Stimulated activated CD4-positive, alpha-beta T cell treated with anti-CD3 and anti-CD28 coated beads, Interleukin-1b, Interleukin-23, amount 100 ng/mL, for 1 hour (primary cell): ENCODE measurements around the gene MYO1D.

ENCODE experiments used
- DNase-seq, 2 donors: peaks; one replicate each; pipeline ENCODE4 v3.0.0-alpha.2; 2020; ENCODE audit warnings: low read depth in 2 of 2

Gene MYO1D

DNA sequence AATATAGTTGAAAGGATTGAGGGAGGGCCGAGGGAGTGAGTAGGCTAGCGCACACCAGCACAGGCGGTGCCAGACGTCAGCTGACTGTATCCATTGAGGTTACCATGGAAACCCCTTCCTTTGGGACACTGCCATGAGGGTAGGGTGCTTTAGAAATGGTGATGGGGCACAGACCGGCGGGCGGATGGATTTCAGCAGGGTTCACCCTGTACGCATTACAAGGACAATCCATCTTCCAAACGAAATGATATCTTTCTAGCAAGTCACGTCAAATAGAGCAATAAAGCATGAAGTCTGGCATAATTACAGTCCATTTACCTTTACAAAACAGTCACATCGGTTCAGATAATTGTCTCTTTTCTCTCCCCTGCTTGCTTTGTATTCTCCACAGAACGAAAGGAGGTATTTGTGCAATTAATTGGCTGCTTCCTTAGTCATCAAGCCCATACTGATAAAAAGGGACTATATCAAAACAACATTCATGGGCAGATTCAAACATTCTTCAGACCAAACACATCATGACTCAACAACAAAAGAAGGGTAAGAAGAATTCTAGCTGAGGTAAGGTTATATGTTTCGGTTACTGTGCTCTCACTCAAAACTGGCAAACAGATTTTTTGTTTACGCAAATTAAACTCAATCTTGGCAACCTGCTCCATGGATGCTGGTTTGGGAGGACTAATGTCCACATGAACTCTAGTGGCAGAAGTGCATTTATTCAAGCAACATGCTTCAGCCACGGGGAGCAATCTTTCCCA lies 249.5 kb downstream of the MYO1D start:
- no peak for DNase-seq

DNA sequence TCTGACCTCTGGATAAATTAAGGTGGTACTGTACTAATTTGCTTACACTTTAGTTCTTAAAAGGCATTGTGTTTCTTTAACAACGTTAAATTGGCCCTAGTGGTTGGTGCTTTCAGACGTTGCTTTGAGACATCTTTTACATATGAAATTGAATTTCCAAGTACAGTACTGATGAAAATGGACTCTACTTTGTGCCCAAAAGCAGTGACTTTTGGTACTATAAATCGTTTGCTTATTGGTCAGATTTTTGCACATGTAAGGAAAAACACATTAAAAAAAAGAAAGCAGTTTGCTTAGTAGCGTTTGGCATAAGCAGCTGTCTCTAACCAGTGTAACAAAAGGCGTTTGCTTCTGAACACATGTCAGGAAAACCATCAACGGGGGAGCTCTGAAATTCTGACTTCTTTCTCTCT lies 250.5 kb downstream of the MYO1D start:
- no peak for DNase-seq

DNA sequence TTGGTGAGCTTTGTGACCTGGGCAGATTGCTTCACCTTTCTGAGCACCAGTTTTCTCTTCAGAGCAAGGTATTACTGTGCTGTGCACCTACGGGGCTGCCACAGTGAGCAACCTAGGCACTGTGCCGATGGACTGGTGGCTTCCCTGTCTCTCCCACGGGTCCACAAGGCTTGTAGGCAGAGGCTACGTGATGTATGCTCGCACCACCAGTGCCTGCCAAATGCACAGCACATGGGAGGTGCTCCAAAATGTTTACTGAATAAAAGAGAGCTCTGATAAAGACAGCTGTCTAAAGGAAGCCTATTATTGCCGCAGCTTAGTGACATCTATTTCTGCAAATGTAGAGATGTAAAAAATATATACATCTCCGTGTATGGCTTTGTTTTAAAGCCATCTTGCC lies 251.0 kb downstream of the MYO1D start:
- no peak for DNase-seq

DNA sequence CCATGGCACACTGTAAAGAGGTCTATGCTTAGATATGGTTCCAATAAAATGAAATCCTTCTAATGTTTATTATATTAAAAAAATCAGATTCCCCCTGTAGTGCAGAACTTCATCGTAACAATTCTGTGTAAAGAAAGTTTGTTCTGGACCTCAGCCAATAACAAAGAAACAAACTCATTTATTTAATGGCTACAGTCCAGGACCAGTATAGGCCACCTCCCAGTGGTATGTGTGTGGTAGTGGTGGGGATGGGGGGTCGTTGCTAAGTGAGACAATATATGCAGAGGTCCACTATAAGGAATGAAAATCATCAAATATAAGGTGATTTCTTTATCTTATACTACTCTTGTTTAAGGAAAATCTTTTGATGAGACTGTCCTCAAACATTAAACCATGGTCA lies 253.7 kb downstream of the MYO1D start:
- no peak for DNase-seq

DNA sequence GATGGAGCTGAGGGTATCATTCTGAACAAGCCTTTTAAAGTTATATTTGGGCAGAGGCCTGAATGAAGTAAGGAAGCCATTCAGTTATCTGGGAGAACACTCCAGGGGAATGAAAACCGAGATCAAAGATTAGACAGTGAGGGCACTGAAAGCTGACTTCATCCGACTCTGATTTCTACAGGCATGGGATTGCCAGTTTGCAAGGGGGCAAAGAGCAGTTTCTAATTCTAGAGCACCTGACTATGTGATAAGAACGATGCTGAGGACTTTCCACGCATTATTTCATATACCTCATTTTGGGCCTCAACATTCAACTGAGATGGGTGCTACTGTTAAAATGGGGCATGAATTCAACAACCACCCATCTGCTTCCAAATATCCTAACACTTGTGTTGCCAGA lies 254.4 kb downstream of the MYO1D start:
- DNase-seq = no peak

DNA sequence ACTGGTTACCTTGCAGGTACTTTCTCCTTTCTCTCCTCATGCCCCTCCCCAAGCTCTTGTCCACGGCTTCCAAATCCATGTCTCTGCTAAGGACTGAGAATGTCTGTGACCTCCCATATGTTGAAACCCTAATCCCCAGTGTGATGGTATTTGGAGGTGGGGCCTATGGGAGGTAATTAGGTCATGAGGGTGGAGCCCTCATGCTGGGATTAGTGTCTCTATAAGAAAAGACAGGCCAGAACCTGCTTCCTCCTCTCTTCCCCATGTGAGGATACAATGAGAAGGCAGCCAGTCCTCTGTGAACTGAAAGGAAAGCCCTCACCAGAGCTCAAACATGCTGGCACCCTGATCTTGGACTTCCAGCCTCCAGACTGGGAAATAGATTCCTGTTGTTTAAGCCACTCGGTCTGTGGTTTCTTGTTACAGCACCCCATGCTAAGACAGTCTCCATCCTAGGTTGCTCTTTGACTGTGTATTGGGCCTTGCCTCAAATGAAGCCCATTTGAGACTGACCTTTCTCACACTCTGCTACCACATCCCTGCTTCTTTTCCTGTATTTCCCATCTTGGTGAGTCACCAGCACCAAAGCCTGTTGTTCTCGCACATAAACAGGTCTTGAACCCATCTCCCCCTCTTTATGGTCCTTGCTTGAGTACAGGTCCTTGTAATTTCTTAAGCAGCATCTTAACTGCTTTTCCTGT lies 255.2 kb downstream of the MYO1D start:
- DNase-seq = no peak

DNA sequence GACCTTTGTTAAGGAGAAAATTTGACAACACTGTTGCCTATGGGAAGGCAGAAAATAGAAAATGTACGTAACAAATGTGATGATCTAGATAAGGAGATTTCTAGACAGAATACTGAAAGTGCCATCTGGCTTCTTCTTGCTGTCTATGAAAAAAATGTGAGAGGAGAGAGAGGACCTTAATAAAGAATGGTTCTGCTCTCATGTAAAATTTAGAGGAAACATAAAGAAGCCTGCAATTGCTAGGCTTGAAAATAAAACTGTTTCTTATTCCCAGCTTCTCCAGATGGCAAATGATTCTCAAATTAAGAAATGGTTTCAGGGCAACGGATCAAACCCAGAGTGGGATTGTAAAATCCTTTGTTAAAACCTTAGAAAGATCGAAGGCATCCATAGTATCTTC lies 261.6 kb downstream of the MYO1D start:
- no peak for DNase-seq

DNA sequence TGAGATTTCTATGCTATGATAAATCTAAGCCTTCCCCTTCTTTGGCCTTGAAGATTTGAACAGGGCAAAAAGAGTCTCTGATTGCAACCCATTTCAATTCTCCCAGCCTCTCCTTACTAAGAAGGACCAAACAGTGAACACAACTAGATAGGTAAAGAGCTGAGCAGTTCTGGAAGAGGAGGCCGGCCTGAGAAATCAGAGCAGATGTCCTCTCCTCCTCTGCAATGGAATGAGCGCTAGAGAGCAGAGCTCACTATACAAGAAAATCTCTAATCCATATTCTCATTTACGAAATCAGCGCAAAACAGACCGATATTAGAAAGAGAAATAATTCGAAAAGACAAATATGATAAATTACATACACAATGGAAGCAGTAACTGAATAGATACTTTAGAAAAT lies 266.0 kb downstream of the MYO1D start:
- DNase-seq = no peak

DNA sequence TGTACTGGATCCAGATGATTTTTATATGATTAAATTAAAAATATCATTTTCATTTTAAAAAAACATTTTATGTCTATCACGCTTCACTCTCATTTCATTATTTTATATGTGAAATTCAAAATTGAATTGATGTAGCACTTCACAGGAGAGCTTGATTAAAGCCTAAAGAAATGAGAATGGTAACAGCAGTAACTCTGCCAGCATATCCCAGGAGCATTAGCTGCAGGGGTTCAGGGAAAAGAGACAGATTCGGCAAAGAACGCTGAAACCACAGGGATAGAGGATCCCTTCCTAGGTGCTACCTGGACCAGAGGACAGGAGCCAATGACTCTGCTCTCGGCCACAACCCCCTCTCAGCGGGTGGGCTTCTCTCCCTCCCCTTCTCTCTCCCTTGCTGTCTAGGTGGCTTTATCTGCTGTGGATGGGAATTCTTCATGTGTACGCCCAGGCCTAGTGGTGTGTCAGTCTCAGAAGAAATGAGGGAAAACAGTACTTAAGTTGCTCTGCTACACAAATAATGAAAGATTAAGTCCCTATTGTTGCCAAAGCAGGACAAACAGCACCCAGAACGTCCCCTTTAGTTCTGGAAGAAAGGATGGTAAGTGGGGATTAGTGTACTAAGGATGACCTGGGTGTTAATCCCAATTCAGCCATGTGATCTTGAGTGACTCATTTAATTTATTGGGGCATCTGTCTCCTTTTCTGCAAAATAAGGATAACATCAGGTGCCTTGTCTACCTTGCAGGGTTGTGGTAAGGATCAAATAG lies 266.9 kb downstream of the MYO1D start:
- no peak for DNase-seq

DNA sequence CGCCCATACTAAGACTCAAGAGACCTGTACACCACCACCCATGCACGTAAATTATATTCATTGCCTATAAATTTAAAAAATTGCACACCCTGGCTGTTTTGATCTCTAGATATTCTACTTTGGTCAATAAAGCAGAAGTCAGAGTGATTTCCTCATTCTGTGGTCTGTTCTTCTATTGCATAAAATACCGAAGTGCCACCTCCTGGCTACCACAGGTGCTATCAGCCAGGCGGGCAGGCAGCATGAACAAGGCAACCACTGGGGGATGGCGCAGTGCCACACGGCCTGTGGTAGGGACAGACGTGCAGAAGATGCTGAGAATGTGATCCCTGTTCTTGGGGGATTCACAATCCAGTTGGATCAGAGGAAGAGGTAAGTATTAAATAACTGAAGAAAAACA lies 267.8 kb downstream of the MYO1D start:
- peak; percentile 28 to 45 for DNase-seq

DNA sequence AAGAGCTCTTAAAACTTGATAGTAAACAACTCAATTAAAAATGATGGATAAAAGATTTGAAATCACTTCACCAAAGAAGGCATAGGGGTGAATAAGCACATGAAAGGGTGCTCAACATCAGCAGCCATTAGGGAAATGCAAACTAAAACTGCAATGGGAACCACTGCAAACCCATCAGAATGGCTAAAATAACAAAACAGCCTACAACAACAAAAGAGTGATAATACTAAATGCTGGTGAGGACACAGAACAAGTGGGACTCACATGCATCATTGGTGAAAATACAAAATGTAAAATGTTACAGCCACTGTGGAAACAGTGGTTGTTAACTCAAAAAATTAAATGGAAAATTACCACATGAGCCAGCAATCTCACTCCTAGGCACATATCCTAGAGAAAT lies 268.7 kb downstream of the MYO1D start:
- no peak for DNase-seq

DNA sequence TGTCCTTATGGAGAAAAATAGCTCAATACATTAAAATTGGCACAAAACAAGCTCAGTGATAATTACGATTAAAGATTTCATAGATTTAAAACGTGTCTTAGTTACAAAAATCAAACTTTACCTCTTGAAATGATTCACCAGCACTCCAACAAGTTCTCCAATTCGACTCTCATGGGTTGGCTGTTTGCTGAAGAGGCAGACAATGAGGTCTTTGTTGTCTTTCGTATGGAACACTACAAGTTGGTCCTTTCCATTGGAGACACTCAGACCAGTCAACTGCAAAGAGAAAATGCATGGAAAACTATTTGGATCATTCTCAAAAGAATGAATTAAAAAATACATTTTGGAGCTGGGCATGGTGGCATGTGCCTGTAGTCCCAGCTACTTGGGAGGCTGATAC lies 272.0 kb downstream of the MYO1D start:
- no peak for DNase-seq

DNA sequence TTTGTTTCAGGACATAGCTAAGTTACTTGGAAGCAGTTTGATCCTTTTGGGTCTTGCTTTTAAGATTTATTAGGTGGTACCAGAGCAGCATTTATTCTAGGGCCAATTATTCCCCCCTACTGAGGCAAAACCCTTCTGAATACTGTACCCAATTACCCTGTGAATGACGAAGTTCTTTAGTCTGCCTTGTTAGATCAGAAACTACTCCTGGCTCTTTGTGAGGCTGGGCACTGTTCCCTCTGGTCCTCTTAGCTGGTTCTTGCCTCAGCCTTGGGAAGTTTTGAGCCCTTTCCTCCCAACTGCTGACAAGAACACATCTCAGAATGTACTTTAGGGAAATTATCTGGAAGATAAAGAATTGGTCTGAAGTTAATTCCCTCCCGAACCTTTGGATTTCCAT lies 274.5 kb downstream of the MYO1D start:
- no peak for DNase-seq

DNA sequence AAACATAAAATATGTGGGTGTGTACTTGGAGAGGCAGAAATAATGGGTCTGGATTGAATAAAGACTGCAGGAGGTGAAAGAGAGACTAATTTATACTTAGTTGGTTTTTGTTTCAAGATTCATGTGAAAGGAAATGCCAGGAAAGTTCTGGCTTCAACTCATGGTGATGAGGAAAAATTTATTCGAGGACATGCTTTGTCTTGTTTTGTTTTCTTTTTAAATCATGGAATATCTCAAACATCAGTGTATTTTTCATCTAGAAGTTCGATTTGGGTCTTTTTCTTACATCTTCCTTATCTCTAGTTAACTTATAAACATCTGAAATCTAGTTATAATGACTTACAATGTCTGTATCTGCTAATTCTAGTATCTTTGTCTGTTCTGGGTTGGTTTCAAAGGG lies 275.1 kb downstream of the MYO1D start:
- DNase-seq = no peak

DNA sequence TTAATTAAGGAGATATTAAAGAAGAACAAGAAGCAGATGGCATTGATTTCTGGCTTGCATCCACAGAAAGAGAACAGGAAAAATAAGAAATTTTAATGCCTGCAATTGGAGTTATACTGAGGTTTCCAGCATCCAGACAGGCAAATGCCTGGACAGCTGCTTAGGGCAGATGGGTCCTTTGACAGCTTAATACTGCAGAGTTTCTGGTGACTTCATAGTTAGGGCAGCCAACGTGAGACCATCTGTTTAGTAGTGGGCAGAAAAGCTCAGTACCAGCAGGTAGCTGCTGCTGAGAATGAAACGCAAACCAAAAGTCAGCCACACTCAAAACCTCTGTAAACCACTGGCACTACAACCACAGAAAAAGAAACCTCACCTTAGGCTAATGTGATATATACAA lies 280.3 kb downstream of the MYO1D start:
- DNase-seq = no peak

DNA sequence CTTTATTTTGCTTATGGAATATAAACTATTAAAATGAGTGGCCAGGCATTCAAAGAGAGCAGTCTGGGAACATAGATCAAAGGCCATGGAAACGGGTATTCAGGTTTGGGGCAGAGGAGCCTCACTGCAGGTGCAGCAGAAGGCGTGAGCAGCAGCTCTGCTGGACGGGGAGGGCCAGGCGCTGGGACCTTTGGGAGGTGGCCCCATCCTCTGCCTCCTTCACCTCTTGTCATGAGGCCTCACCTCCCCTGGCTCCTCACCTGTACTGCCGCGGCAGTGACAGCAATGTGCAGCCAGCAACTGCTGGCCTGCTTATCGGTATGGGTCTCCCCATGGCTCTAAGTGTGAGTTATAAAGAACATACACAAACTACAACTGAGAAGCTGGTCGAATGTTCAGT lies 280.7 kb downstream of the MYO1D start:
- no peak for DNase-seq

DNA sequence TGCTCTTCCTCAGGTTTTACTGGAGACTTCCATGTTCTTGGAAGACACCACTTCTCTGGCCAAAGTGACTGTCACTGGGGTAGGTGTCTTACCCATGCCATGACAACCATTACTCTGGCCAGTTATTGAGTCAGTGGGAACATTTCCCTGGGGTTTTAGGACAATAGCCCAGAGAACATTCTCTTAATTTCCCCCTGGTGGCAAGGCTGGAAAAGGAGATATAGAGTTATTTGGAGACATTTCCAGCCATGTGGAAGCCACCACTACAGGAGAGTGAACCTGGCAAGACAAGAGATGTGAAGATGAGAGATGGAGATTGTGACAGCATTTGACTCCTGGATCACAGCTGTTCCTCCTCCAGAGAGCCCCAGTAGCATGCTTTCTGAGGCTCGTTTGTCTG lies 283.9 kb downstream of the MYO1D start:
- DNase-seq = no peak

DNA sequence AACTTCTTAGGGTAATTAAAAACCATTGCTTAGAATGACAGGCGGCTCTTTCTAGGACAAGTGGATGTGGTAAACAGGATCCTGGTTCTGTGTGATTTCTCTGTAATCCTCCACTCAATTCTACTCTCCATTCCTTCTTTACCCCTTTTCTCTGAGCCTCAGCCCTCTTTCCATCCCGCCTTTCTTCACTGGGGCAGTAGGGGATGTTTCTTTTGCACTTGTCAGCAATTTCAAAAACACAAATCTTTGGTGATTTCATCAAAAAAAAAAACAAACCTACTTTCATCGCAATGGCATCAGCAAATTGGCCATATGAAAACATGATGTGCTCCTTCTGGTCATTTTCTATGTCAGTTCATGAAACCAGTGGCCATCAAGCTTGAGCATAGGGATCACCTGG lies 285.5 kb downstream of the MYO1D start:
- DNase-seq = no peak

DNA sequence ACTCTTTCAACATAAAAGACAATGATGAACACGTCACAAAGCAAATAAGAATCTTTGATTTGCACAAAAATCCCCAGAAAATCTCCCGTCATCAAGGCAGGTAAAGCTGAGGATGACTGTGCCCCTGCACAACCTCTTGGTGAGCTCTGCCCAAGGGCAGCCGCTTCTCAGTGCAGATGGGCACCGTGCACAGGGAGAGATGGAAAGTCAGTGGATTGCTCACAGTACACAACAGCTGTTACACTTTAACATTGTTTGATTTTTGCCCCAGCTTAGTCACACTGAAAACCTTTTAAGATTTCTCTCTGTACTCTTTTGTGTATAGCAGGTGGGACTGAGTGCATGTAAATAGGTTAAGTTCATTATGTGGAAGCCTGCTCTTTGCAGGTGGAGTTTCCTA lies 285.9 kb downstream of the MYO1D start:
- DNase-seq = no peak

DNA sequence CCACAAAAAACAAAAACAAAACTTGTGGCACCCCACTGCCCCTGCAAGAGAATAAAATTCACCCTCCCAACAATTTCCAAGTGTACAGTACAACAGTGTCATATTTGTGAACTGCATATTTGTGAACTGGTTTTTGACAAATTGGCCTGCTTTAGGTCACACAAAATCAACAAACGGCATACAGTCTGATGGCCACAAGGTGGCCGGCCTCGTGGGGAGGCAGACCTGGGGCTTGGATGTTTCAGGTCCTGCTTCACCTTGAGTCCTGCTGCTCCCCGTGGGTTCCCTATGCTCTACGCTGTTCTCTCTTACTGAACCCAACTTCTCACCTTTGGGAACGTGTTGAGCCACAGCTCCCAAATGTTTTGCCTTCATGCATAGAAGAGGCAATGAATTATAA lies 287.9 kb downstream of the MYO1D start:
- DNase-seq = no peak

DNA sequence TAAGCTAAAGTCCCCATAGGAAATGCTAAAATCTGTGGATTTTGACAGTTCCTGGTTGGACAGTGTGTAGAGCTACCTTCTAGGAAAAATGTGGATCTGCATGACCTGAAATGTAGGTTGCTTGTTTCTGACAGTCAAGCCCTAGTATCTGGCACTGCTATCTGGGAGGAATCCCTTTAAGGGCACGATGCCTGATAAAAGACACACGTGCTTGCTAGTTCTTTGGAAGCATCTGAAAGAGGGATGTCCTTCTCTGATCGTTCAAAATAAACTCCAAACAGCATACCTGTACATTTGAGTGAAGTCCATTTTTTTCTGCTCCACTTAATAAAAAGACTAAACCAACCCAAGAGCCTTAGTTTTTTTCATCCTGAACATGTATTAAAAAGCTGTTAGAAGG lies 288.8 kb downstream of the MYO1D start:
- DNase-seq = no peak

DNA sequence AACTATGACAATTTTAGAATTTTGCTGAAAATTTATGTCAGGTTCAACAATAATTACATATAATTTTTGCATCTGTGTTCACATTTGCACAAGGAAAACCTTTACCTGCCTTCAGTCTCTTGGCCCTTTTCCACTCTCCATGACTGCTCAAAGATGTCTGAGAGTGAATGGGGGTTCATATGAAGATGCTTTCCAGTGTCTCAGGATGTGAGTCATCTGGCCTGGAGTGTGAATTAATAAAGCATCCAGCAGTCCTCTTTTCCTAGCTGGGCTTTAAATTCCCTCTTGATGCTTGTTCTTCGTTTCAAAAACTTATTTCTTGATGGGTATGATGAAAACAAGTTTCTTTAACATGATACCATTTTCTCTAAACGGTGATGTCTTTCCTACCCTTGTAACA lies 290.3 kb downstream of the MYO1D start:
- DNase-seq = no peak

DNA sequence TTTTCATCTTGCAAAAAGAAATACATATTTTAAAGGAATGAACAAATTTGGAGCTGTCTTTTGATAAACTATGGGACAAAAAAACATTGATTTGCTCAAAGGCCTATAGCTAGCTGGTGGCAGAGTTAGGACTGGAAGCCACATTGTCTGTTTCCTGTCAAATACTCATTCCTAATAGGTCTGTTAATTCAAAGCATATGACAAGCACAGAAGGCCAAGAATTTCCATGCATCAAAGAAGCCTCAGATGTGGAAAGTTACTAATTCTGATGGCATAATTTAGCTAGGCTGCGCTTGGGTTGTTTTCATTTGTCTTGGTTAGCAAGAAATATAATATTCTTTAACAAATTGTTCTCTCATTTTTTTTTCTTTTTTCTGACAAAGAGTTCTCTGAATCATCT lies 292.1 kb downstream of the MYO1D start:
- no peak for DNase-seq
